NB4 (cell line): ENCODE results near the gene PER2.

Experiments
- MYC ChIP-seq: IDR thresholded peaks from 2 replicates; pipeline ENCODE4 v1.6.1; 2011; ENCODE audit warnings: low read depth, low read length
- POLR2A ChIP-seq: IDR thresholded peaks from 2 replicates; pipeline ENCODE4 v1.6.1; 2011; ENCODE audit warnings: mild to moderate bottlenecking; ENCODE audit not compliant: insufficient read length; ENCODE audit errors: extremely low read depth
- TF ChIP-seq, protein P1 (sequence below): IDR thresholded peaks from one replicate; pipeline ENCODE4 v1.5.1; 2012; ENCODE audit warnings: low read depth, low read length
- TF ChIP-seq, protein P2 (sequence below): IDR thresholded peaks from 2 replicates; pipeline ENCODE4 v1.6.1; 2011; ENCODE audit warnings: low read depth, low read length

DNA sequence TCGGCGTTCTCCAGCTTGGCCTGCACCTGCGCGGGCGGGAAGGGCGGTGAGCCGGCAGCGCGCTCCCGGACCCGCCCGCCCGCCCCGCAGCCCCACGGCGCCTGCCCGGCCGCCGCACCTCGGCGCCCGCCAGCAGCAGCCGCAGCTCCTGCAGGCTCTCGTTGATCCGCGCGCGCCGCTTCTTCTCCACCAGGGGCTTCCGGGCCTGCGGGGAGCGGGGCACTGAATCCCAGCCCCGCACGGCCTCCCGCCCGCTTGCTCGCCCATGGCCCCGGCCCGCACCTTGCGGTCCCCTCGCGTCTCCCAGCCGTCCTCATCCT is 48.9 kb downstream of the PER2 start:
- TF ChIP-seq POLR2A (no peak), MYC (no peak)
- TF ChIP-seq, protein P1, sequence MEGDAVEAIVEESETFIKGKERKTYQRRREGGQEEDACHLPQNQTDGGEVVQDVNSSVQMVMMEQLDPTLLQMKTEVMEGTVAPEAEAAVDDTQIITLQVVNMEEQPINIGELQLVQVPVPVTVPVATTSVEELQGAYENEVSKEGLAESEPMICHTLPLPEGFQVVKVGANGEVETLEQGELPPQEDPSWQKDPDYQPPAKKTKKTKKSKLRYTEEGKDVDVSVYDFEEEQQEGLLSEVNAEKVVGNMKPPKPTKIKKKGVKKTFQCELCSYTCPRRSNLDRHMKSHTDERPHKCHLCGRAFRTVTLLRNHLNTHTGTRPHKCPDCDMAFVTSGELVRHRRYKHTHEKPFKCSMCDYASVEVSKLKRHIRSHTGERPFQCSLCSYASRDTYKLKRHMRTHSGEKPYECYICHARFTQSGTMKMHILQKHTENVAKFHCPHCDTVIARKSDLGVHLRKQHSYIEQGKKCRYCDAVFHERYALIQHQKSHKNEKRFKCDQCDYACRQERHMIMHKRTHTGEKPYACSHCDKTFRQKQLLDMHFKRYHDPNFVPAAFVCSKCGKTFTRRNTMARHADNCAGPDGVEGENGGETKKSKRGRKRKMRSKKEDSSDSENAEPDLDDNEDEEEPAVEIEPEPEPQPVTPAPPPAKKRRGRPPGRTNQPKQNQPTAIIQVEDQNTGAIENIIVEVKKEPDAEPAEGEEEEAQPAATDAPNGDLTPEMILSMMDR, result no peak
- TF ChIP-seq, protein P2, sequence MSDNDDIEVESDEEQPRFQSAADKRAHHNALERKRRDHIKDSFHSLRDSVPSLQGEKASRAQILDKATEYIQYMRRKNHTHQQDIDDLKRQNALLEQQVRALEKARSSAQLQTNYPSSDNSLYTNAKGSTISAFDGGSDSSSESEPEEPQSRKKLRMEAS, result no peak
